HFFc6 (cell line): ENCODE data around the gene AP1G2. TPM values are rescaled to one million over a fixed set of nuclear protein-coding genes. Genes with fewer than 3 reads are reported as not detected.
"Not testable (repeated sequence)": the region's sequence is repeated elsewhere in the genome, so short reads cannot be mapped to it uniquely, and the experiment has no call there.

Experiments
- DNase-seq: peaks from one replicate; pipeline ENCODE4 v3.0.0-alpha.2; 2018
- H3K27ac Mint-ChIP-seq: 2 replicates; pipeline ENCODE4 v1.8.0; 2020; ENCODE audit warnings: mild to moderate bottlenecking, mixed read lengths
- H3K27me3 Mint-ChIP-seq: 2 replicates; pipeline ENCODE4 v1.8.0; 2021; ENCODE audit warnings: mild to moderate bottlenecking, moderate library complexity, mixed read lengths; ENCODE audit not compliant: insufficient read depth
- H3K36me3 Mint-ChIP-seq: 2 replicates; pipeline ENCODE4 v1.8.0; 2021; ENCODE audit warnings: low read depth, mixed read lengths
- H3K4me1 Mint-ChIP-seq: 2 replicates; pipeline ENCODE4 v1.8.0; 2020; ENCODE audit warnings: low read depth, mixed read lengths
- H3K4me3 Mint-ChIP-seq: 2 replicates; pipeline ENCODE4 v1.8.0; 2020; ENCODE audit warnings: mild to moderate bottlenecking, moderate library complexity, mixed read lengths
- H3K9me3 Mint-ChIP-seq: 2 replicates; pipeline ENCODE4 v1.8.0; 2020; ENCODE audit warnings: mild to moderate bottlenecking, mixed read lengths
- CTCF ChIP-seq: fragments of 200-600 bp; sonication (generic); IDR thresholded peaks from 2 replicates; pipeline ENCODE4 v1.5.0; 2021; ENCODE audit warnings: antibody characterized with exemption, mild to moderate bottlenecking
- total RNA-seq, 6 experiments: library from RNA; stranded (reverse); fragmentation: NEBNext Ultra II Directional; extraction: Animal tissue kit (Norgen Biotek cat#: 25700); gene quantifications; 2 replicates in 1 of 6; 3 replicates in 5 of 6; pipeline ENCODE4 v1.2.3, GENCODE V29; 2021

The AP1G2 gene
- total RNA-seq, 6 experiments from 2014 or later, result 1.6 to 8.3 (median 2.2) TPM

- no peaks in the 10 kb centered on the region for H3K9me3 Mint-ChIP-seq
- TF ChIP-seq CTCF, result no peak
- H3K36me3 Mint-ChIP-seq, result no peaks in the 10 kb centered on the region
- no peak overlapping the region for H3K4me3 Mint-ChIP-seq
- DNase-seq, result no peak
- H3K27ac Mint-ChIP-seq, result no peak overlapping the region
- peaks cover 36% of the 10 kb centered on the region for H3K27me3 Mint-ChIP-seq
- H3K4me1 Mint-ChIP-seq, result no peaks in the 10 kb centered on the region
Measured at GRCh38 chr14:23612802-23613201, 45.2 kb upstream of the AP1G2 start.

GRCh38 chr14:23612354-23612732 lies 44.8 kb upstream of the AP1G2 start:
- H3K27ac Mint-ChIP-seq, result no peak overlapping the region
- peaks cover 36% of the 10 kb centered on the region for H3K27me3 Mint-ChIP-seq
- no peak overlapping the region for H3K4me3 Mint-ChIP-seq
- no peak for DNase-seq
- no peaks in the 10 kb centered on the region for H3K9me3 Mint-ChIP-seq
- no peak for TF ChIP-seq CTCF
- no peaks in the 10 kb centered on the region for H3K4me1 Mint-ChIP-seq
- H3K36me3 Mint-ChIP-seq, result no peaks in the 10 kb centered on the region

GRCh38 chr14:23610815-23611289 lies 43.3 kb upstream of the AP1G2 start:
- peaks cover 40% of the 10 kb centered on the region for H3K27me3 Mint-ChIP-seq
- no peak overlapping the region for H3K4me3 Mint-ChIP-seq
- H3K4me1 Mint-ChIP-seq, result peaks cover 8% of the 10 kb centered on the region
- no peak for DNase-seq
- H3K36me3 Mint-ChIP-seq, result no peaks in the 10 kb centered on the region
- H3K9me3 Mint-ChIP-seq, result no peaks in the 10 kb centered on the region
- TF ChIP-seq CTCF, result no peak
- no peak overlapping the region for H3K27ac Mint-ChIP-seq

- TF ChIP-seq CTCF, result no peak
- peaks cover 12% of the 10 kb centered on the region for H3K4me1 Mint-ChIP-seq
- peaks cover 40% of the 10 kb centered on the region for H3K27me3 Mint-ChIP-seq
- no peak for DNase-seq
- no peaks in the 10 kb centered on the region for H3K9me3 Mint-ChIP-seq
- H3K36me3 Mint-ChIP-seq, result no peaks in the 10 kb centered on the region
- H3K27ac Mint-ChIP-seq, result no peak overlapping the region
- H3K4me3 Mint-ChIP-seq, result no peak overlapping the region
Measured at GRCh38 chr14:23610090-23610814, 42.7 kb upstream of the AP1G2 start.

- H3K9me3 Mint-ChIP-seq, H3K36me3 Mint-ChIP-seq, DNase-seq, H3K27ac Mint-ChIP-seq, H3K4me3 Mint-ChIP-seq: not testable (repeated sequence)
- H3K4me1 Mint-ChIP-seq, result peaks cover 12% of the 10 kb centered on the region
- peaks cover 37% of the 10 kb centered on the region for H3K27me3 Mint-ChIP-seq
Measured at GRCh38 chr14:23609411-23610089, 42.0 kb upstream of the AP1G2 start.

- Mint-ChIP-seq H3K27ac (no peak overlapping the region), H3K9me3 (no peaks in the 10 kb centered on the region), H3K4me3 (no peak overlapping the region), H3K27me3 (peaks cover 36% of the 10 kb centered on the region), H3K4me1 (peaks cover 12% of the 10 kb centered on the region), H3K36me3 (no peaks in the 10 kb centered on the region)
- no peak for DNase-seq
- TF ChIP-seq CTCF, result no peak
Measured at GRCh38 chr14:23609001-23609400, 41.4 kb upstream of the AP1G2 start.
